Kidney (tissue), 14 donors: Measurements from ENCODE around the gene AGPAT3. TPM values are rescaled to one million over a fixed set of nuclear protein-coding genes. Genes with fewer than 3 reads are reported as not detected.

Experiments used
- DNase-seq, 5 donors: peaks; one replicate each; pipeline ENCODE4 v3.0.0-alpha.2; 2013 to 2020
- FAIRE-seq: peaks from 2 replicates; lab custom pipeline; 2012; peaks lifted over from hg19 to GRCh38; lab: Jason Lieb, UNC
- H3K27ac ChIP-seq, 2 donors: one replicate each; pipeline ENCODE4 v1.7.0; 2013; ENCODE audit warnings: low read depth in 2 of 2, low read length in 2 of 2, inconsistent platforms in 1 of 2
- H3K27me3 ChIP-seq: one replicate; pipeline ENCODE4 v1.7.1; 2013; ENCODE audit warnings: low read length, inconsistent platforms; ENCODE audit not compliant: control insufficient read depth, insufficient read depth
- H3K36me3 ChIP-seq, 3 donors: one replicate each; pipeline versions ENCODE4 v1.7.0 to v1.7.1; 2013; ENCODE audit warnings: low read length in 3 of 3, control low read depth in 1 of 3, inconsistent platforms in 1 of 3; ENCODE audit not compliant: insufficient read depth in 3 of 3, control insufficient read depth in 2 of 3
- H3K4me1 ChIP-seq, 3 donors: one replicate each; pipeline versions ENCODE4 v1.7.0 to v1.7.1; 2013; ENCODE audit warnings: low read length in 3 of 3, inconsistent platforms in 1 of 3, low read depth in 1 of 3; ENCODE audit not compliant: control insufficient read depth in 2 of 3, insufficient read depth in 2 of 3
- H3K4me3 ChIP-seq, 3 donors: one replicate each; pipeline versions ENCODE4 v1.7.0 to v1.8.1; 2013; ENCODE audit warnings: low read length in 3 of 3, control low read depth in 1 of 3, inconsistent platforms in 1 of 3
- H3K9ac ChIP-seq, 3 donors: one replicate each; pipeline versions ENCODE4 v1.7.0 to v1.7.1; 2013; ENCODE audit warnings: low read length in 3 of 3, control low read depth in 1 of 3, inconsistent platforms in 1 of 3
- H3K9me3 ChIP-seq, 3 donors: one replicate each; pipeline versions ENCODE4 v1.7.0 to v1.7.1; 2013; ENCODE audit warnings: low read length in 3 of 3, control low read depth in 1 of 3, inconsistent platforms in 1 of 3; ENCODE audit not compliant: control insufficient read depth in 2 of 3, insufficient read depth in 1 of 3
- intact Hi-C: fragments of 100-400 bp; cut with DNase I; formaldehyde crosslinking; loops from one replicate; pipeline ENCODE4 v1.11.1; 2022
- polyA plus RNA-seq: library from polyadenylated mRNA; stranded (reverse); fragments of 350-450 nt; fragmentation: Illumina TruSeq; extraction: RNeasy Lipid Tissue Mini Kit (QIAGEN cat#74804); gene quantifications from one replicate; pipeline ENCODE4 v1.2.3, GENCODE V29; 2014; ENCODE audit warnings: low read depth, low replicate concordance; ENCODE audit not compliant: insufficient read depth
- total RNA-seq: library from RNA; stranded (reverse); fragmentation: NEBNext Ultra II Directional; extraction: Animal tissue kit (Norgen Biotek cat#: 25700); gene quantifications from one replicate; pipeline ENCODE4 v1.2.1, GENCODE V29; 2021
- TF ChIP-seq, protein P1 (sequence below): IDR thresholded peaks from 3 replicates; pipeline ENCODE4 v1.5.1; 2012; ENCODE audit warnings: mild to moderate bottlenecking, moderate library complexity, borderline replicate concordance; ENCODE audit not compliant: insufficient read depth; ENCODE audit errors: extremely low read depth
- donor health status: control.
- donor health status: control.
- donor health status: control.
- donor health status: control.
- donor health status: control.
- donor health status: DM: yes; HTN: yes; CAD: no.
- donor health status: Normal renal cell carcinoma (clear cell type).

AGPAT3 gene
- total and polyA plus RNA-seq, 2 donors from 2014 or later, result 40.3 to 86.2 TPM

DNA sequence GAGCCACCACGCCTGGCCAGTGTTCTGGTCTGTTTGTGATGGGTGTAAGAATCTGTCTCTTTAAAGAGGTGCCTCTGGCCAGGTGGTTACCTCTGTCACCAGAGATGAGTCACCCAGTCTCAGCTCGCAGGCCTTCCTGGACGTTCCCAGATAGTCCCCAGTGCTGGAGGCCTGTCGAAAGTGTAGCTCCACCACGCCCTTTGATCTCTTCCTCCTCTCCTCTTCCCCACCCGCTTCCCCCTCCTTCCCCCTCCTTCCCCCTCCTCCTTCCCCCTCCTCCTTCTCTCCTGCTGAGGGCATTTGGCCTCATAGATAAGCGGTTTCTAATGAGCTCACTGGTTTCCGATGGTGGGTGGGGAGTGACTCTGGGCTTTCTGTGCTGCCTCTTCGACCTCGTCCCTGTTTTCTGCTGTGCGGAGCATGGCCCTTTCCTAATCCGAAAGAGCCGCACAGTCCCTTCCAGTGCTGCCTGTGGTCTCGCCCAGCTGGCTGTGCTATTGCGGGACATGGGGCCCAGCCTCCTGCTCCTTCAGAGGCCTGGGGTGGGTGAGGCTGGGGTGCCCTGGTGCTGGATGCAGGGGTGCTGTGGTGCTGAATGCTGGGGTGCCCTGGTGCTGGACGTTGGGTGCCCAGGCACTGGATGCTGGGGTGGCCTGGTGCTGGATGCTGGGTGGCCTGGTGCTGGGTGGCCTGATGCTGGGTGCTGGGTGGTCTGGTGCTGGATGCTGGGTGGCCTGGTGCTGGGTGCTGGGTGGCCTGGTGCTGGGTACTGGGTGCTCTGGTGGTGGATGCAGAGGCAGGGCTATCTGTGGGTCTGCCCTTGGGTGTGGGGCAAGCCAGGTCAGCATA lies 19.2 kb downstream of the AGPAT3 start:
- Histone ChIP-seq H3K4me1 (peaks cover 0 to 13% (median 0%) of the 10 kb centered on the region in 3 donors), H3K27me3 (no peaks in the 10 kb centered on the region), H3K9ac (no peak overlapping the region), H3K4me3 (no peak overlapping the region), H3K9me3 (no peaks in the 10 kb centered on the region), H3K27ac (peak overlapping the region; percentile 10 to 32), H3K36me3 (peaks cover 0 to under 1% (median 0%) of the 10 kb centered on the region in 3 donors)
- DNase-seq (peak in 3 of 5 donors; percentile 26 to 66 (median 47)), FAIRE-seq (no peak)
- TF ChIP-seq, protein P1, sequence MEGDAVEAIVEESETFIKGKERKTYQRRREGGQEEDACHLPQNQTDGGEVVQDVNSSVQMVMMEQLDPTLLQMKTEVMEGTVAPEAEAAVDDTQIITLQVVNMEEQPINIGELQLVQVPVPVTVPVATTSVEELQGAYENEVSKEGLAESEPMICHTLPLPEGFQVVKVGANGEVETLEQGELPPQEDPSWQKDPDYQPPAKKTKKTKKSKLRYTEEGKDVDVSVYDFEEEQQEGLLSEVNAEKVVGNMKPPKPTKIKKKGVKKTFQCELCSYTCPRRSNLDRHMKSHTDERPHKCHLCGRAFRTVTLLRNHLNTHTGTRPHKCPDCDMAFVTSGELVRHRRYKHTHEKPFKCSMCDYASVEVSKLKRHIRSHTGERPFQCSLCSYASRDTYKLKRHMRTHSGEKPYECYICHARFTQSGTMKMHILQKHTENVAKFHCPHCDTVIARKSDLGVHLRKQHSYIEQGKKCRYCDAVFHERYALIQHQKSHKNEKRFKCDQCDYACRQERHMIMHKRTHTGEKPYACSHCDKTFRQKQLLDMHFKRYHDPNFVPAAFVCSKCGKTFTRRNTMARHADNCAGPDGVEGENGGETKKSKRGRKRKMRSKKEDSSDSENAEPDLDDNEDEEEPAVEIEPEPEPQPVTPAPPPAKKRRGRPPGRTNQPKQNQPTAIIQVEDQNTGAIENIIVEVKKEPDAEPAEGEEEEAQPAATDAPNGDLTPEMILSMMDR, result no peak
- intact Hi-C loops, result no loop called here

DNA sequence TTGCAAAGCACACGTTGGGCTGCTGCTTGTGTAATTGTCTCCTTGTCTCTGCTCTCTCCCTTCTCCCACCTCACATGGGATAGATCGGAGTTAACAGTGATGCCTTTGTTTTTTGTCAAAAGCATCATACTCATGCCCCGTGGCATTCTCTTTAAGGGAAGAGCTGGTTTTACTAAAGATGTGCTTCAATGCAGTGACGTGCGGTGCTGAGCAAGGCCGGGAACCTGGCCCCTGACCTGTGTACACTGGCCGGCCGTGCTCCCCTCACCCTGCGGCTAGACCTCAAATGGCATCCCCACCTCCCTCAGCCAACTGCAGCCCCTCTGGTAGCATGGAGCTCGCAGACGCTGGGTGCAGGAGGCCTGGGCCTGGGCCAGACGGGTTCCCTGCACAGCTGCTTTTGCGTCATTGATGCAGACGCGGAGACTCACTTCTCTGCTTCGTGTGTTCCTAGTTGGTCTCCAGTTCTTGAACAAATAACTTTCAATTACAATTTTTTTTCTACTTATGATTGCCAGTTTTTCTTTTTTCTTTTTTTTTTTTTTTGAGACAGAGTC lies 19.9 kb downstream of the AGPAT3 start:
- no peak overlapping the region for H3K9ac ChIP-seq
- peak overlapping the region in 1 of 2 donors; percentile 10 for H3K27ac ChIP-seq
- H3K27me3 ChIP-seq, result no peaks in the 10 kb centered on the region
- peaks cover 0 to 3% (median 0%) of the 10 kb centered on the region in 3 donors for H3K36me3 ChIP-seq
- no peak for FAIRE-seq
- intact Hi-C loops, result no loop called here
- no peak for DNase-seq
- H3K9me3 ChIP-seq, result no peaks in the 10 kb centered on the region
- H3K4me1 ChIP-seq, result peaks cover 0 to 11% (median 0%) of the 10 kb centered on the region in 3 donors
- TF ChIP-seq, protein P1, result no peak
- no peak overlapping the region for H3K4me3 ChIP-seq

DNA sequence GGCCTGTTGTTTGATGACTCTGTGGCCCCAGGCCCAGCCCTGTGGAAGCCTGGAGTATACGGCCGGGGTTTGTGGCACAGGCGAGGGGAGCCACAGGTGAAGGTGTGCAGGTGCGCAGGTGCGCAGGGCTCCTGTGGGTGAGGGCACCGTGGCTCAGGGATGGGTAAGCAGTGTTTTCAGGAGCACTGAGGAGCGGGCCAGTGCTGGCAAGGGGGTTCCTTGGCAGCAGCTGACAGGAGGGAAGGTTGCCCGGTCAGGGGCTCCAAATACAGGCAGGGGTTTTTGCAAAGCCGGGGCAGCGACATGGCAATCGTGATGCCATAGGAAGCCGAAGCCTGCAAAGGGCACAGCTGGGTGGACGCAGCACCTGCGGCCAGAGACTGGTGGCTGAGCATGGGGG lies 20.7 kb downstream of the AGPAT3 start:
- intact Hi-C loops, result no loop called here
- Histone ChIP-seq H3K27ac (no peak overlapping the region), H3K9me3 (no peaks in the 10 kb centered on the region), H3K9ac (no peak overlapping the region), H3K27me3 (no peaks in the 10 kb centered on the region), H3K4me3 (no peak overlapping the region), H3K36me3 (peaks cover 0 to 3% (median 0%) of the 10 kb centered on the region in 3 donors), H3K4me1 (peaks cover 0 to 8% (median 0%) of the 10 kb centered on the region in 3 donors)
- TF ChIP-seq, protein P1, result no peak
- no peak for DNase-seq
- FAIRE-seq, result no peak
